HG02981 (cell line): ENCODE data around the gene ITPRID1.
"Not testable (repeated sequence)": the region's sequence is repeated elsewhere in the genome, so short reads cannot be mapped to it uniquely, and the experiment has no call there.

Experiments used
- ATAC-seq: cut with Tn5 transposase; IDR thresholded peaks from one replicate; pipeline ENCODE4 v1.9.1; 2021; ENCODE audit warnings: mild to moderate bottlenecking, moderate library complexity; ENCODE audit not compliant: unreplicated experiment

The ITPRID1 gene

GRCh38 chr7:31513790-31514189 lies at the start of gene ITPRID1:
ITPRID1 (plus strand) TSS chr7:31514090; CDS start chr7:31553025, 38,935 bp downstream.
- no peak for ATAC-seq

- no peak for ATAC-seq
Measured at GRCh38 chr7:31464601-31465000, 49.3 kb upstream of the ITPRID1 start.

GRCh38 chr7:31465285-31465684 lies 48.6 kb upstream of the ITPRID1 start:
- ATAC-seq = no peak

- peak; percentile 50 for ATAC-seq
Measured at GRCh38 chr7:31466036-31466435, 47.9 kb upstream of the ITPRID1 start.

- ATAC-seq = not testable (repeated sequence)
Measured at GRCh38 chr7:31470883-31471282, 43.0 kb upstream of the ITPRID1 start.

- no peak for ATAC-seq
Measured at GRCh38 chr7:31475368-31475767, 38.5 kb upstream of the ITPRID1 start.

- ATAC-seq = no peak
Measured at GRCh38 chr7:31476073-31476745, 37.7 kb upstream of the ITPRID1 start.

GRCh38 chr7:31476941-31477677 lies 36.8 kb upstream of the ITPRID1 start:
- no peak for ATAC-seq

- ATAC-seq = no peak
Measured at GRCh38 chr7:31478018-31478417, 35.9 kb upstream of the ITPRID1 start.

GRCh38 chr7:31478721-31479120 lies 35.2 kb upstream of the ITPRID1 start:
- peak; percentile 69 for ATAC-seq

GRCh38 chr7:31487071-31487470 lies 26.8 kb upstream of the ITPRID1 start:
- ATAC-seq = no peak

GRCh38 chr7:31487476-31487875 lies 26.4 kb upstream of the ITPRID1 start:
- no peak for ATAC-seq

- ATAC-seq = peak; percentile 94
Measured at GRCh38 chr7:31488562-31489203, 25.2 kb upstream of the ITPRID1 start.

GRCh38 chr7:31490796-31491314 lies 23.0 kb upstream of the ITPRID1 start:
- ATAC-seq = no peak

GRCh38 chr7:31492086-31492485 lies 21.8 kb upstream of the ITPRID1 start:
- ATAC-seq = no peak

- no peak for ATAC-seq
Measured at GRCh38 chr7:31493714-31494181, 20.1 kb upstream of the ITPRID1 start.

GRCh38 chr7:31494421-31494820 lies 19.5 kb upstream of the ITPRID1 start:
- ATAC-seq = no peak

GRCh38 chr7:31495653-31496052 lies 18.2 kb upstream of the ITPRID1 start:
- no peak for ATAC-seq

- no peak for ATAC-seq
Measured at GRCh38 chr7:31497516-31497915, 16.4 kb upstream of the ITPRID1 start.

- ATAC-seq = no peak
Measured at GRCh38 chr7:31500656-31501055, 13.2 kb upstream of the ITPRID1 start.

- ATAC-seq = no peak
Measured at GRCh38 chr7:31508823-31509222, 5.1 kb upstream of the ITPRID1 start.

GRCh38 chr7:31512166-31512565 lies 1.7 kb upstream of the ITPRID1 start:
- ATAC-seq = no peak
